ENCODE data around the gene PNLIPRP3.

GRCh38 chr10:116475866-116476265 is 48.2 kb downstream of the PNLIPRP3 start:
- TF ChIP-seq, protein P1, sequence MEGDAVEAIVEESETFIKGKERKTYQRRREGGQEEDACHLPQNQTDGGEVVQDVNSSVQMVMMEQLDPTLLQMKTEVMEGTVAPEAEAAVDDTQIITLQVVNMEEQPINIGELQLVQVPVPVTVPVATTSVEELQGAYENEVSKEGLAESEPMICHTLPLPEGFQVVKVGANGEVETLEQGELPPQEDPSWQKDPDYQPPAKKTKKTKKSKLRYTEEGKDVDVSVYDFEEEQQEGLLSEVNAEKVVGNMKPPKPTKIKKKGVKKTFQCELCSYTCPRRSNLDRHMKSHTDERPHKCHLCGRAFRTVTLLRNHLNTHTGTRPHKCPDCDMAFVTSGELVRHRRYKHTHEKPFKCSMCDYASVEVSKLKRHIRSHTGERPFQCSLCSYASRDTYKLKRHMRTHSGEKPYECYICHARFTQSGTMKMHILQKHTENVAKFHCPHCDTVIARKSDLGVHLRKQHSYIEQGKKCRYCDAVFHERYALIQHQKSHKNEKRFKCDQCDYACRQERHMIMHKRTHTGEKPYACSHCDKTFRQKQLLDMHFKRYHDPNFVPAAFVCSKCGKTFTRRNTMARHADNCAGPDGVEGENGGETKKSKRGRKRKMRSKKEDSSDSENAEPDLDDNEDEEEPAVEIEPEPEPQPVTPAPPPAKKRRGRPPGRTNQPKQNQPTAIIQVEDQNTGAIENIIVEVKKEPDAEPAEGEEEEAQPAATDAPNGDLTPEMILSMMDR (IDR thresholded peaks at IDR 0.05; ENCODE audit: extremely low read depth in 1 of 2, insufficient read depth in 1 of 2, low read depth in 1 of 2, low read length in 2 of 2) = no peak
- TF ChIP-seq MAX (IDR thresholded peaks at IDR 0.05; ENCODE audit: insufficient read depth, insufficient read length) = no peak
- no peak for TF ChIP-seq POLR2A (IDR thresholded peaks at IDR 0.05; ENCODE audit: low read depth, low read length)

Data from endothelial cell of umbilical vein (primary cell).